A549 treated with AZD2906 at 1 μM for 4 hours (cell line): ENCODE results near the gene LILRB3. TPM values are rescaled to one million over a fixed set of nuclear protein-coding genes. Genes with fewer than 3 reads are reported as not detected.

Experiments used
- total RNA-seq: library from RNA; stranded (reverse); fragments of 200-300 nt; extraction: Qiagen RNA extraction; gene quantifications from 5 replicates; pipeline ENCODE4 v1.2.3, GENCODE V29; 2022

LILRB3 gene
- total RNA-seq: 0.11 to 0.50 TPM (median 0.23 TPM) in 5 replicates

DNA sequence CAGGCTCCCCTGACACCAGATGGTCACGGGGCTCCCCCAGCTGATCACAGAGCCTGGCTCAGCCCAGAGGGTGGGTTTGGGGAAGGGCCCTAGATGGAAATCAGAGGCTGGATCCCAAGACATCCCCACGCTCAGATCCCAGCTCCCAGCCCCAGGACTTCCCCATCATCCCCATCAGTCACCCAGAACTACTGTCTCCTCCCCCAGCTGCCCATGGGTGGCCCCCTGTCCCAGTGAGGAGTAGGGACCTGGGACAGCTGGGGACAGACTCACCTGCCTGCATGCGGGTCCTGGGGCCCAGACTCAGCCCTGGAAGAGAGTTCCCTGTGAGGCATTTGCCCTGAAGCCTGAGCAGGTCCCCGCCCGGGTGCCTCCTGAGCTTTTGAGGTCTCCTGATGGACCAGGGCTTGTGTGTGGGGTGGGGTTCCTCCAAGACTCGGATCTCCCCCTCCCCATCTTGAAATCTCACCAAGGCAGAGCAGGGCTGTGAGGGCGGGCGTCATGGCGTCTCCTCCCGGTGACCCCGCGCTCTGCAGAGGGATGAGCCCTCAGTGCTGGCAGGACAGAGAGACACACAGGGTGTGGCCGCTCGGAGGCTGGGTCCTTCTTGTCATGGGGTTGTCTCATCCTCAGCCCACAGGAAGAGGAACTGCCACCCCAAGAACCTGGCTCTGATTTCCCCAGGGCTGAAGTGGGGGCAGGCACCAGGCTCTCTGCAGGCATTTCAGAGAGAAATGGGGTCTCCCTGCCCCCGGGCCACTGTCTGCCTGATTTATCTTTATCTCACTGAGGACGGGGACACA is at the start of gene LILRB3:
Gene LILRB3, minus strand, starts transcription at position 534 of the 803 bp plus-strand sequence. Its CDS starts 31 bp downstream, at position 503.

DNA sequence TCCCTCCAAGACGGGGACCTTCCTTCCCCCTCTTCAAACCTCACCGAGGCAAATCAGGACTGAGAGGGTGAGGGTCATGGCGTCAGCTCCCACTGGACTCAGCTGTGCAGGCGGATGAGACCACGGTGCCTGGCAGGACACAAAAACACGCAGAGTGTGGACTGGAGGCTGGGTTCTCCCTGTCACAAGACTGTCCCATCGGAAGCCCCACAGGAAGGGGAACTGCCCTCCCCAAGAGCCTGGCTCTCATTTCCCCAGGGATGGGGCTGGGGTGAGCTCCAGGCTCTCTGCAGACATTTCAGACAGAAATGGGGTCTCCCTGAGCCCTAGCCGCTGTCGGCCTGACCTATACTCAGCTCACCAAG is 34.3 kb upstream of the LILRB3 start, which contains the start of gene LILRB5:
Gene LILRB5, minus strand, starts transcription at position 158 of the 365 bp plus-strand sequence. Its CDS starts 80 bp downstream, at position 78.

DNA sequence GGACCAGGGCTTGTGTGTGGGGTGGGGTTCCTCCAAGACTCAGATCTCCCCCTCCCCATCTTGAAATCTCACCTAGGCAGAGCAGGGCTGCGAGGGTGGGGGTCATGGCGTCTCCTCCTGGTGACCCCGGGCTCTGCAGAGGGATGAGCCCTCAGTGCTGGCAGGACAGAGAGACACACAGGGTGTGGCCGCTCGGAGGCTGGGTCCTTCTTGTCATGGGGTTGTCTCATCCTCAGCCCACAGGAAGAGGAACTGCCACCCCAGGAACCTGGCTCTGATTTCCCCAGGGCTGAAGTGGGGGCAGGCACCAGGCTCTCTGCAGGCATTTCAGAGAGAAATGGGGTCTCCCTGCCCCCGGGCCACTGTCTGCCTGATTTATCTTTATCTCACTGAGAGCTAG is 19.8 kb upstream of the LILRB3 start, which contains the start of gene LILRA6:
Gene LILRA6, minus strand, starts transcription at position 145 of the 400 bp plus-strand sequence.

DNA sequence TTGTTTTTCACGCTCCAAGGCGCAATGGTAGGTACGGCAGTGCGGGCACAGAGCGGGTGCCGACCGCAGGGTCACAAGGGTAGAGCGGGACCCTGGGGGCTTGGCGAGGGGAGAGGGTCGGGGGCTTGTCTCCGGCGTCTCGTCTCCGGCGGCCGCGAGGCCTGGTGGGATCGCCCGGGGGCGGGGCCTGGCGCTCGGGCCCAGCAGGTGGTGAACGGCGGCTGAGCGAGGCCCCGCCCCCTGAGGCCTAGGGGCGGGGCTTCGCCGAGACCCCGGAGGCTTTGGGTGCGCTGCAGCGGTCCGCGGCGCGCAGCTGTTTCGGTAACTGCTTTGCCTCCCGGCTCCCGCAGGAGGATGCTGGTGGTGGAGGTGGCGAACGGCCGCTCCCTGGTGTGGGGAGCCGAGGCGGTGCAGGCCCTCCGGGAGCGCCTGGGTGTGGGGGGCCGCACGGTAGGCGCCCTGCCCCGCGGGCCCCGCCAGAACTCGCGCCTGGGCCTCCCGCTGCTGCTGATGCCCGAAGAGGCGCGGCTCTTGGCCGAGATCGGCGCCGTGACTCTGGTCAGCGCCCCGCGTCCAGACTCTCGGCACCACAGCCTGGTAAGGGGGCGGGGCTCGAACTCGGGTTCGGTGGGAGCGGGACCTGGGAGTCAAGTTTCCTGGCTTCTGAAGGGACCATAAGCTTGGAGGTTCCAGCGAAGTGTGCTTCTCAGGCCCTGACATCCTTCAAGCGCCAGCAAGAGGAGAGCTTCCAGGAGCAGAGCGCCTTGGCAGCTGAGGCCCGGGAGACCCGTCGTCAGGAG is 31.6 kb downstream of the LILRB3 start, which contains the start of gene TSEN34:
Gene TSEN34, plus strand, starts transcription at position 298 of the 800 bp plus-strand sequence. Its CDS starts 57 bp downstream, at position 355.

DNA sequence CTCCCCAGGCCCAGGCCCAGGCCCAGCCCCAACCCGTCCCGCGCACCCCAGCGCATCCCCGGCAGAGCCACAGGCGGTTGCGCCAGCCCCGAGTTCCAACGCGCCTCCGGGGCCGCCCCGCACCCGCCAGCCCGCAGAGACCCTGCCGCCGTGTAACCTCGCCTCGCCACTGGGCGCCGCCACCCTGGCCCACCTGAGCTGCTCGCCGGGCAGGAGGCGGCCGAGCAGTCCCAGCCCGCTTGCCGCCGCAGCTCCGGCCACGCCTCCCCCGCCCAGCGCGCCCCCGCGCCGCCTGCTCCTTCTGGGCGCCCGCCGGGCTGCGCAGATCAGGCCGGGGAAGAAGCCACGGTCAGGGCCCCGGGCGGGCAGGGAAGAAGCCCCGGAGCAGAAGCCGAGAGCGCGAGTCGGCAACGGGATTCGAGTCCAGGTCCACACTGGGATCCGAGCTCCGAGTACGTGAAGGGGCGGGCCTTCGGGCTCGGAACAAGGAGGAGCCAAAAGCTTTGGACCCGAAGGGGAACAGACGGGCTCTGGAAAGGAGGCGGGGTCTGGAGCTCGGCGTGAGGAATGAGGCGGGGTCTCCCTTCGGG is 33.6 kb downstream of the LILRB3 start, which contains the start of gene MBOAT7:
Gene MBOAT7, minus strand, starts transcription at position 436 of the 590 bp plus-strand sequence. CDS start 1,072 bp downstream, outside the sequence.

DNA sequence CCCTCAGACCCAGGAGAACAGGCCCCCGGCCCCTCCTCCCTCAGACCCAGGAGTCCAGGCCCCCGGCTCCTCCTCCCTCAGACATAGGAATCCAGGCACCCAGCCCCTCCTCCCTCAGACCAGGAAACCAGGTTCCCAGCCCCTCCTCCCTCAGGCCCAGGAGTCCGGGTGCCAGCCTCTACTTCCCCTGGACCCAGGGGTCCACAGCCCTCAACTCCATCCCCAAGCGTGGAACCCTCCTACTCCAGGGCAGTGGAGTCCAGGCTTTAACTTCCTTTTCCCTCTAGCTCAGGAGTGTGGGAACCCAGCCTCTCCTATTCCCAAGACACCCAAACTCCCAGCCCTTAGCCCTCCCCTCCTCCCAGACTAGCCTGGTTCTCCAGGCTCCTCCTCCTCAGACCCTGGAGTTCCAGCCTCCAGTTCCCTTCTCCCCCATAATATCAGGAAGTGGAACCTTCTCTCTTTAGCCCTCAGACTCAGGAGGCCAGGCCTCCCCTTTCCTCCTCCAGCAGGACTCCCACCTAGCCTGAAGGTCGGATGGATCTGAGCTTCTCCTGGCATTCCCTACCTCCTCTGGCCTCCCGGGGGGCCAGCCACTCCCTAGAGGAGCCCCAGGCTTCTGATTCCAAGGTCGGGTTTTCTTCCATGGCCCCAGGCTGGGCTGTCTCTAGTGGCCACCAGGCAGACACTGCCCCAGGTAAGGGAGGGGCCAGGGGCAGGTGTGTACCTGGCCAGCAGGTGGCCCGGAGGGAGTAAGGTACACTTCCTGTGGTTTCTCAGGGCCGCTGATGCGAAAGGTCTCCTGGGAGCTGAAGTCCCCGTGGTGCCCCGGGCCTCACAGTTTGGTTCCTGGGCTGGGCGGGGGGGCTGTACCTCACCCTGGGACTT is 50.1 kb downstream of the LILRB3 start, which contains the start of gene TMC4:
Gene TMC4, minus strand, starts transcription at position 690 of the 888 bp plus-strand sequence. Its CDS starts 43 bp downstream, at position 647.

Other genes with a start within 250 kb of the LILRB3 start
- gene CACNG6, start 231.4 kb downstream of the LILRB3 start, total RNA-seq: 10.3 to 12.7 TPM (median 11.0 TPM) in 5 replicates
- 0.43 to 0.83 TPM (median 0.50 TPM) in 5 replicates for gene VSTM1, start 159.1 kb downstream of the LILRB3 start, total RNA-seq
- not detected in 5 replicates for gene TARM1, start 141.6 kb downstream of the LILRB3 start, total RNA-seq
- gene OSCAR, start 122.2 kb downstream of the LILRB3 start, total RNA-seq: 0.18 to 0.42 TPM (median 0.33 TPM) in 5 replicates
- gene NDUFA3, start 120.2 kb downstream of the LILRB3 start, total RNA-seq: 164 to 263 TPM (median 226 TPM) in 5 replicates
- 18.7 to 23.8 TPM (median 19.6 TPM) in 5 replicates for gene TFPT, start 107.3 kb downstream of the LILRB3 start, total RNA-seq
- 104 to 124 TPM (median 113 TPM) in 5 replicates for gene PRPF31, start 107.3 kb downstream of the LILRB3 start, total RNA-seq
- 48.7 to 67.2 TPM (median 58.6 TPM) in 5 replicates for gene CNOT3, start 85.2 kb downstream of the LILRB3 start, total RNA-seq
- gene LENG1, start 63.3 kb downstream of the LILRB3 start, total RNA-seq: 7.8 to 9.4 TPM (median 8.1 TPM) in 5 replicates
- gene TMC4, start 49.8 kb downstream of the LILRB3 start, total RNA-seq: 0.69 to 1.3 TPM (median 1.1 TPM) in 5 replicates
- 114 to 154 TPM (median 150 TPM) in 5 replicates for gene MBOAT7, start 33.4 kb downstream of the LILRB3 start, total RNA-seq
- gene TSEN34, start 31.7 kb downstream of the LILRB3 start, total RNA-seq: 81.8 to 130 TPM (median 123 TPM) in 5 replicates
- gene RPS9, start 22.1 kb downstream of the LILRB3 start, total RNA-seq: 2,105 to 2,627 TPM (median 2,279 TPM) in 5 replicates
- 0.06 to 0.08 TPM (median 0.06 TPM) in 5 replicates for gene LILRA6, start 19.8 kb upstream of the LILRB3 start, total RNA-seq
- 0.03 to 0.06 TPM (median 0.05 TPM) in 4 of 5 replicates, not detected in the other for gene LILRB5, start 34.3 kb upstream of the LILRB3 start, total RNA-seq
- gene LILRB2, start 58.1 kb upstream of the LILRB3 start, total RNA-seq: 0.08 to 0.17 TPM (median 0.09 TPM) in 4 of 5 replicates, not detected in the other
- gene LILRA5, start 90.2 kb upstream of the LILRB3 start, total RNA-seq: 0.09 TPM in 1 of 5 replicates, not detected in the others
- gene LILRA4, start 116.2 kb upstream of the LILRB3 start, total RNA-seq: 0.02 to 0.06 TPM in 2 of 5 replicates, not detected in the others
- gene LAIR1, start 141.9 kb upstream of the LILRB3 start, total RNA-seq: not detected in 5 replicates
- 0.03 to 0.25 TPM (median 0.17 TPM) in 4 of 5 replicates, not detected in the other for gene TTYH1, start 192.5 kb upstream of the LILRB3 start, total RNA-seq
- gene LENG8, start 226.2 kb upstream of the LILRB3 start, total RNA-seq: 66.9 to 121 TPM (median 106 TPM) in 5 replicates
- 4.2 to 7.7 TPM (median 7.0 TPM) in 5 replicates for gene LENG9, start 240.8 kb upstream of the LILRB3 start, total RNA-seq